K562 (cell line): ENCODE data around the gene CMTM8. TPM values are rescaled to one million over a fixed set of nuclear protein-coding genes. Genes with fewer than 3 reads are reported as not detected.

ENCODE experiments used
- ATAC-seq: fragments of 200-7000 bp; cut with Tn5 transposase; 3 replicates; pipeline ENCODE4 v1.9.1; 2020; ENCODE audit warnings: moderate library complexity
- BruUV-seq: library from RNA; stranded (reverse); fragments of 400-500 nt; replicated peaks from 2 replicates; lab custom pipeline; 2021; lab: Mats Ljungman, UMichigan
- CTCF ChIA-PET: fragments of 300-600 bp; formaldehyde crosslinking; extraction: SDS; loops from one replicate; lab custom pipeline; 2021; ENCODE audit warnings: low intra/inter-chr PET ratio; lab: Yijun Ruan, JAX
- POLR2A ChIA-PET: fragments of 300-600, 350-650 bp; sonication (Branson Sonifier 250); formaldehyde crosslinking; extraction: SDS; loops from one replicate; lab custom pipeline; 2021; ENCODE audit warnings: antibody characterized with exemption, inconsistent platforms; lab: Yijun Ruan, JAX
- DNase-seq, 4 experiments: peaks; one replicate each; pipeline versions ENCODE4 v3.0.0 to v3.0.0-alpha.2; 2011 to 2018; ENCODE audit warnings: low spot score in 3 of 4, mixed read lengths in 3 of 4; ENCODE audit errors: extremely low read depth in 1 of 4
- FAIRE-seq: peaks from 2 replicates; lab custom pipeline; 2011; peaks lifted over from hg19 to GRCh38; lab: Jason Lieb, UNC
- H2AFZ ChIP-seq: 2 replicates; pipeline ENCODE4 v1.6.0; 2011; ENCODE audit warnings: low read depth, low read length, control low read depth, inconsistent platforms
- H3K27ac ChIP-seq: fragments of 200-600 bp; 3 replicates; pipeline ENCODE4 v1.8.0; 2011; ENCODE audit warnings: low read depth, mild to moderate bottlenecking, control low read depth, inconsistent platforms, low read length, moderate library complexity, mixed read lengths; ENCODE audit errors: extremely low read depth
- H3K27me3 ChIP-seq, 2 experiments: fragments of 300-600 bp in 1 of 2; 2 replicates in 1 of 2; 3 replicates in 1 of 2; pipeline versions ENCODE4 v1.6.0 to v1.8.0; 2011; ENCODE audit warnings: inconsistent platforms in 2 of 2, low read length in 2 of 2, mild to moderate bottlenecking in 1 of 2, mixed read lengths in 1 of 2, moderate library complexity in 1 of 2; ENCODE audit not compliant: control insufficient read depth in 2 of 2, insufficient read depth in 2 of 2
- H3K36me3 ChIP-seq: fragments of 300-600 bp; 3 replicates; pipeline ENCODE4 v1.8.0; 2011; ENCODE audit warnings: mild to moderate bottlenecking, low read length, inconsistent platforms; ENCODE audit not compliant: control insufficient read depth, insufficient read depth
- H3K4me1 ChIP-seq, 2 experiments: fragments of 200-600 bp in 1 of 2; replicated peaks in 1 of 2; 2 replicates in 1 of 2; 3 replicates in 1 of 2; pipeline versions ENCODE4 v1.5.1 to v1.8.0; 2011; ENCODE audit warnings: inconsistent platforms in 2 of 2, low read length in 2 of 2, mild to moderate bottlenecking in 1 of 2, mixed read lengths in 1 of 2, moderate library complexity in 1 of 2; ENCODE audit not compliant: control insufficient read depth in 2 of 2, insufficient read depth in 2 of 2
- H3K4me2 ChIP-seq: 2 replicates; pipeline ENCODE4 v1.6.1; 2011; ENCODE audit warnings: low read length, control low read depth, inconsistent platforms, mixed read lengths; ENCODE audit not compliant: insufficient read depth
- H3K4me3 ChIP-seq: fragments of 200-600 bp; sonication (generic), shearing (Covaris generic); 2 replicates; pipeline ENCODE4 v1.5.1; 2016; ENCODE audit warnings: control low read depth, inconsistent platforms
- H3K79me2 ChIP-seq: fragments of 200-600 bp; 3 replicates; pipeline ENCODE4 v1.8.0; 2011; ENCODE audit warnings: low read length, inconsistent platforms; ENCODE audit not compliant: control insufficient read depth, insufficient read depth
- H3K9ac ChIP-seq, 2 experiments: 2 replicates each; pipeline versions ENCODE4 v1.6.0 to v1.6.1; 2011; ENCODE audit warnings: low read depth in 2 of 2, low read length in 2 of 2, control low read depth in 1 of 2, inconsistent platforms in 1 of 2, mild to moderate bottlenecking in 1 of 2, mixed read lengths in 1 of 2; ENCODE audit not compliant: insufficient read depth in 1 of 2
- H3K9me1 ChIP-seq: one replicate; pipeline ENCODE4 v1.6.0; 2011; ENCODE audit warnings: inconsistent platforms, mild to moderate bottlenecking, low read length, moderate library complexity; ENCODE audit not compliant: control insufficient read depth, insufficient read depth
- H3K9me3 ChIP-seq: replicated peaks from 2 replicates; pipeline ENCODE4 v1.5.1; 2011; ENCODE audit warnings: low read depth, low read length, inconsistent platforms; ENCODE audit not compliant: control insufficient read depth, insufficient read depth
- H4K20me1 ChIP-seq: replicated peaks from 2 replicates; pipeline ENCODE4 v1.6.1; 2011; ENCODE audit warnings: low read length, inconsistent platforms, mixed read lengths; ENCODE audit not compliant: control insufficient read depth, insufficient read depth
- HDAC3 ChIP-seq: fragments of 450-650 bp; IDR thresholded peaks from 2 replicates; pipeline ENCODE4 v1.6.1; 2018; ENCODE audit warnings: borderline replicate concordance, mild to moderate bottlenecking, moderate library complexity; ENCODE audit not compliant: partially characterized antibody
- MAX ChIP-seq: sonication (generic); formaldehyde crosslinking; IDR thresholded peaks from 2 replicates; pipeline ENCODE4 v1.9.0; 2022; ENCODE audit warnings: mild to moderate bottlenecking, missing genetic modification reagents
- PCBP2 ChIP-seq: fragments of 200-400 bp; formaldehyde crosslinking; IDR thresholded peaks from 2 replicates; pipeline ENCODE4 v1.6.1; 2018; ENCODE audit warnings: low read length, low read depth, mild to moderate bottlenecking, moderate library complexity; ENCODE audit not compliant: poor library complexity, severe bottlenecking
- ZBTB40 ChIP-seq, 2 experiments: fragments of 450-650 bp in 1 of 2; sonication (generic) in 1 of 2; formaldehyde crosslinking in 1 of 2; IDR thresholded peaks; 2 replicates each; pipeline versions ENCODE4 v1.7.1 to v1.9.0; 2016 to 2022; ENCODE audit warnings: inconsistent platforms in 1 of 2, mild to moderate bottlenecking in 1 of 2, missing genetic modification reagents in 1 of 2
- WGBS: fragments of 100-300 bp; shearing (Covaris generic); methylation state at CpG from one replicate; pipeline ENCODE4 v1.1.6; 2016; ENCODE audit warnings: low coverage, mixed read lengths; ENCODE audit not compliant: insufficient coverage; ENCODE audit errors: missing lambda C conversion rate; 5-methylcytosine and 5-hydroxymethylcytosine counted together
- in situ Hi-C: fragments of 300-500 bp; cut with MboI; formaldehyde crosslinking; loops from 4 replicates; pipeline ENCODE4 v1.15.0; 2018; ENCODE audit warnings: inconsistent platforms, mixed read lengths
- intact Hi-C: fragments of 100-400 bp; cut with micrococcal nuclease; formaldehyde crosslinking; loops from 2 replicates; pipeline ENCODE4 v1.14.2; 2022
- polyA plus RNA-seq, 8 experiments: library from polyadenylated mRNA; depleted of rRNA in 4 of 8; stranded (reverse) in 5 of 8; unstranded in 3 of 8; fragments of >200 nt; fragmentation: Nextera tagmentation in 2 of 8; fragmentation: Illumina TruSeq in 1 of 8; extraction: Ambion mirVana in 2 of 8; extraction: Trizol in 1 of 8; gene quantifications; 2 replicates each; pipeline versions ENCODE4 v1.2.1 to v1.2.3, GENCODE V29; 2011 to 2014; ENCODE audit warnings: inconsistent platforms in 1 of 8, missing spikeins in 1 of 8
- total RNA-seq, 7 experiments: library from RNA; depleted of rRNA in 6 of 7; stranded (reverse); fragments of >200 nt in 6 of 7; fragmentation: Illumina TruSeq in 2 of 7; extraction: Trizol in 2 of 7; gene quantifications; 2 replicates each; pipeline versions ENCODE4 v1.2.1 to v1.2.3, GENCODE V29; 2011 to 2021; ENCODE audit warnings: low replicate concordance in 1 of 7

CMTM8 gene
- total and polyA plus RNA-seq, 9 of the 15 experiments (the other 6 are each of a cell fraction or from before 2014, with no cell fraction given), result not detected

DNA sequence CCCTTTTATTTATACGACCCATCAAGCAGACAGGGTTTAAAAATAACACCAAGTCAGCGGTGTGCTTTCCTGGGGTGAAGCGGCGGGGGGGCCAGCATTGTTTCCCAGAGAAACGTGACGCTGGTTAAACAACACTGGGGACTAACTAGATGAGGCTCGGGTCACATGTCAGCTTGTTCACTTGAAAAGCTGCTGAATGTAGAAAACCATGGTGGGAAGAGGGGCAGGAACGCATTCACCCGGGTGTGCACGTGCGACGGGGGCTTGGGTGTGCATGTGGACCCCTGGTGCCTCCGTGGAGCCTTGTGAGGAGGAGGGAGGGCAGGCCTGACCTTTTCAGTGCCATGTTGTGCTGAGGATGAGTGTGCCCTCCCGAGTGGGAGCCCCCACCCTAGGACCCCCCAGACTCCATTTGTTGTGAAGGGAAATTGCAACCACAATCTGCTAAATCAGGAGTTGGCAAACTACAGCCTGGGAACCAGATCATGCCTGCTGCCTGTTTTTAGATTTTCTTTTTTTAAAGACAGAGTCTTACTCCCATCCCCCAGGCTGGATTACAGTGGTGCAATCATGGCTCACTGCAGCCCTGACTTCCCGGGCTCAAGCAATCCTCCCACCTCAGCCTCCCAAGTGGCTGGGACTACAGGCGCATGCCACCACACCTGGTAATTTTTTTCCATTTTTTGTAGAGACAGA, 82.8 kb downstream of the CMTM8 start:
- ATAC-seq, result no peak

More for the DNA sequence above, 82.8 kb downstream of the CMTM8 start:
- no peak for DNase-seq
- Histone ChIP-seq H3K36me3 (no peaks in the 10 kb centered on the region), H3K9ac (no peak overlapping the region), H3K9me3 (no peaks in the 10 kb centered on the region), H3K79me2 (no peaks in the 10 kb centered on the region), H3K27me3 (peaks cover 13 to 29% of the 10 kb centered on the region in 2 experiments)
- CTCF ChIA-PET, result no interaction called here
- BruUV-seq, result no TSS peak
- intact Hi-C loops, result no loop called here
- POLR2A ChIA-PET, result no interaction called here
- TF ChIP-seq PCBP2, result no peak
- TF ChIP-seq MAX (CRISPR knock-in tag), result no peak
- TF ChIP-seq ZBTB40 (IDR thresholded peaks at IDR 0.05), result no peak
- TF ChIP-seq ZBTB40 (CRISPR knock-in tag; IDR thresholded peaks at IDR 0.05), result no peak
- no peak for TF ChIP-seq HDAC3
- TF ChIP-seq, all 486 proteins: peak for 0
- FAIRE-seq, result no peak
- 2% methylated on average over 16 of the region's 16 CpGs for WGBS
- Histone ChIP-seq H4K20me1 (no peaks in the 10 kb centered on the region), H2AFZ (no peak overlapping the region), H3K27ac (no peak overlapping the region), H3K9me1 (no peaks in the 10 kb centered on the region), H3K4me1 (no peaks in the 10 kb centered on the region), H3K4me2 (no peak overlapping the region), H3K4me3 (no peak overlapping the region)
- in situ Hi-C loops, result no loop called here
